ENCODE results near the gene NCMAP. TPM values are rescaled to one million over a fixed set of nuclear protein-coding genes. Genes with fewer than 3 reads are reported as not detected.
A peak's percentile ranks its signal among the peaks of the same experiment; 100 is the strongest.

The NCMAP gene
- total RNA-seq, 3 donors from 2014 or later: 0.16 to 8.2 (median 0.98) TPM

- no peak for DNase-seq (ENCODE audit: low spot score in 2 of 2)
- intact Hi-C loops (cut with DNase I; ENCODE audit: low total_unique reads): no loop called here
- H3K36me3 ChIP-seq: no peaks in the 10 kb centered on the region
- no peaks in the 10 kb centered on the region for H3K4me1 ChIP-seq
- no peaks in the 10 kb centered on the region for H3K27me3 ChIP-seq
- no peaks in the 10 kb centered on the region for H3K9me3 ChIP-seq
- H3K4me3 ChIP-seq: no peak overlapping the region
- H3K27ac ChIP-seq: peak overlapping the region; percentile 17 to 26
- TF ChIP-seq CTCF (IDR thresholded peaks at IDR 0.05): no peak
- no peak for TF ChIP-seq POLR2A (IDR thresholded peaks at IDR 0.05)
- TF ChIP-seq POLR2AphosphoS5 (IDR thresholded peaks at IDR 0.05): no peak
These were observed 20.1 kb upstream of the NCMAP start for GRCh38 chr1:24535778-24536177.

GRCh38 chr1:24536391-24536840 lies 19.5 kb upstream of the NCMAP start:
- Histone ChIP-seq H3K36me3 (no peaks in the 10 kb centered on the region), H3K27me3 (no peaks in the 10 kb centered on the region), H3K27ac (peak overlapping the region; percentile 23 to 26), H3K9me3 (no peaks in the 10 kb centered on the region), H3K4me3 (no peak overlapping the region), H3K4me1 (no peaks in the 10 kb centered on the region)
- no peak for DNase-seq (ENCODE audit: low spot score in 2 of 2)
- TF ChIP-seq POLR2AphosphoS5 (IDR thresholded peaks at IDR 0.05): peak in 1 of 3 donors; percentile 29
- no peak for TF ChIP-seq POLR2A (IDR thresholded peaks at IDR 0.05)
- TF ChIP-seq CTCF (IDR thresholded peaks at IDR 0.05): no peak
- intact Hi-C loops (cut with DNase I; ENCODE audit: low total_unique reads): no loop called here

- H3K27me3 ChIP-seq: no peaks in the 10 kb centered on the region
- no peaks in the 10 kb centered on the region for H3K4me1 ChIP-seq
- TF ChIP-seq POLR2AphosphoS5 (IDR thresholded peaks at IDR 0.05) (no peak), POLR2A (IDR thresholded peaks at IDR 0.05) (no peak), CTCF (IDR thresholded peaks at IDR 0.05) (no peak)
- no peaks in the 10 kb centered on the region for H3K36me3 ChIP-seq
- no peak overlapping the region for H3K27ac ChIP-seq
- no peak for DNase-seq (ENCODE audit: low spot score in 2 of 2)
- no peaks in the 10 kb centered on the region for H3K9me3 ChIP-seq
- intact Hi-C loops (cut with DNase I; ENCODE audit: low total_unique reads): no loop called here
- no peak overlapping the region for H3K4me3 ChIP-seq
These were observed 15.6 kb upstream of the NCMAP start for GRCh38 chr1:24540051-24540905.

- Histone ChIP-seq H3K27me3 (no peaks in the 10 kb centered on the region), H3K36me3 (no peaks in the 10 kb centered on the region), H3K4me1 (no peaks in the 10 kb centered on the region), H3K27ac (peak overlapping the region in 1 of 2 donors; percentile 23), H3K9me3 (no peaks in the 10 kb centered on the region), H3K4me3 (no peak overlapping the region)
- TF ChIP-seq POLR2AphosphoS5 (IDR thresholded peaks at IDR 0.05) (no peak), CTCF (IDR thresholded peaks at IDR 0.05) (no peak), POLR2A (IDR thresholded peaks at IDR 0.05) (no peak)
- intact Hi-C loops (cut with DNase I; ENCODE audit: low total_unique reads): no loop called here
- no peak for DNase-seq (ENCODE audit: low spot score in 2 of 2)
These were observed 14.8 kb upstream of the NCMAP start for GRCh38 chr1:24540906-24541710.

Data from breast epithelium (tissue), 4 donors.